HG03175 (cell line): ENCODE measurements around the gene C6orf120.

Experiments
- ATAC-seq: cut with Tn5 transposase; IDR thresholded peaks from one replicate; pipeline ENCODE4 v1.9.1; 2021; ENCODE audit warnings: mild to moderate bottlenecking, moderate library complexity; ENCODE audit not compliant: unreplicated experiment

The C6orf120 gene

GRCh38 chr6:169701954-169702839 is at the start of gene C6orf120, which contains the start of gene WDR27:
TSS of gene C6orf120 (plus strand) at chr6:169702126. CDS start at chr6:169702460, 334 bp downstream.
TSS of gene WDR27 (minus strand) at chr6:169702029. CDS start at chr6:169689005, 13,024 bp downstream.
- ATAC-seq: peak; percentile 95

DNA sequence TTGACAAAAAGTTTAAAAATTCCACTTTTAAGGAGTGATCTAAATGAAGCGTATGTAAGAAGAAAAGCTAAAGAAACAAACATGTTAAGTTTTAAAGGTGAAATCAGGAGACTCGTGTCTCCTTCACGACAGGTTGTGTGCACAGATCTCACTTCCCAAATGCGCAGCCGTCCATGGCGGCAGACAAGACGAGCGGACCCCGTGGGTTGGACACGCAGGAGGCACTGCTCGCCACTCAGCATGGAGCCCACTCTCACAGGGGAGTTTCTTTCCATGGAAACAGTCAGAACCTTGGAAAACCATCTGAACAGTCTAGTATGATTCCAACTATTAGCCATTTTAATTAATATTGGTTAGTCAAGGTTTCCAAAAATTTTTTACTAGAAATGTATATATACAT is 49.0 kb upstream of the C6orf120 start:
- ATAC-seq: no peak

DNA sequence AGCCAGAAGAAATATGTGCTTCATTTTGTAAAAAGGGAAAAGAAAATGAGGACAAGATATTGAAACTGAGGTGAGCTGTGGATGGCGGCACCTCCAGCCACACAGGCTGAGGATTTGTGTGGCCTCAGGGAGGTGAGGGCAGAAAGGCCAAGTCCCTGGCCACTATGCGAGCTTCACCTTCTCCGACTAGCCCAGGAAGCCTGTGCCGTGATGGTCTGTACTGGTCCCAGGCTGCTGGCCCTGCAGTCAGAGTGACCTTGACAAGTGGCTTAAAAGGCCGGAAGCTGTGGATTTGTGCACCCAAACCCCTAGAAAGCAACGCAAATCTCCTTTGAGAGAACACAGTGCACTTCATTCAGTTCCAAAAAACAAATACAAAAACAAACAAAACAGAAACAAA is 48.2 kb upstream of the C6orf120 start:
- no peak for ATAC-seq

GRCh38 chr6:169654598-169655391 is 47.1 kb upstream of the C6orf120 start:
- peak; percentile 90 for ATAC-seq

- no peak for ATAC-seq
These were observed 45.2 kb upstream of the C6orf120 start for GRCh38 chr6:169656546-169657283.

GRCh38 chr6:169657284-169657610 is 44.7 kb upstream of the C6orf120 start:
- no peak for ATAC-seq

DNA sequence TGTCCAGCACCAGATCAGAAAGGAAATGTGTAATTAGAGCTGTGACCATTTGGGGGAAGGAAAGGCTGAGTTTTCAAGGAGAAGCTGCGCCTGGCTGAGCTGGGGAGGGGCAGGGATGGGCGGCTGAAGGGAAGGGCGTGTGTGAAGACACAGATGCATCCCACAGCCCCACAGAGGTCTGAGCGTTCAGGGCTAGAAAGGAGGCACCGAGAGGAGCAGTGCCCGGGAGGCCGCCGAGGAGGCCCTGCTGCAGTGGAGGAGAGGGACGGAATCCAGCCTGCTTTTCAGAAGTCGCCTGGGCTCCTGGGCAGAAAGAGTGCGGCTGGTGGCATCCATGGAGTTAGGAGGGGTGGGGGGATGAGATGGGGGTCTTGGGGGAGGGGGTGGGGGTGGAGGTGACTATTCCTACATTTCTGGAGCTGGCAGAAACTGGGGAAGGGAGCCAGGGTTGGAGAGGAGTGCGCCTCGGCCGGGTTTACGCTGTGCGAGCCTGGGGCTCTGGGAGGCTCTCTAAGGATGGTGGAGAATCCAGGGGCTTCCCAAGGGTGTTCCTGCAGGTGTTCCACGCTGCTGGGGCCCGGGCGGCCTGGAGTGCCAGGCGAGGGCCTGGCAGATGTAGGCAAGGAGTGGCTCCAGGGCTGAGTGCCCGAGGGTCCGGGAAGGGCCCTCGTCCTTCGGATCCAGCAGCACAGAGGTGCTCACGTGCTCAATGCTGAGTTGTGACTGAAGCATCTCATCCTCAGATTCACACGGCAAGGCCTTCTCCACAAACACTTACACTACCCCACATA is 41.9 kb upstream of the C6orf120 start:
- no peak for ATAC-seq

DNA sequence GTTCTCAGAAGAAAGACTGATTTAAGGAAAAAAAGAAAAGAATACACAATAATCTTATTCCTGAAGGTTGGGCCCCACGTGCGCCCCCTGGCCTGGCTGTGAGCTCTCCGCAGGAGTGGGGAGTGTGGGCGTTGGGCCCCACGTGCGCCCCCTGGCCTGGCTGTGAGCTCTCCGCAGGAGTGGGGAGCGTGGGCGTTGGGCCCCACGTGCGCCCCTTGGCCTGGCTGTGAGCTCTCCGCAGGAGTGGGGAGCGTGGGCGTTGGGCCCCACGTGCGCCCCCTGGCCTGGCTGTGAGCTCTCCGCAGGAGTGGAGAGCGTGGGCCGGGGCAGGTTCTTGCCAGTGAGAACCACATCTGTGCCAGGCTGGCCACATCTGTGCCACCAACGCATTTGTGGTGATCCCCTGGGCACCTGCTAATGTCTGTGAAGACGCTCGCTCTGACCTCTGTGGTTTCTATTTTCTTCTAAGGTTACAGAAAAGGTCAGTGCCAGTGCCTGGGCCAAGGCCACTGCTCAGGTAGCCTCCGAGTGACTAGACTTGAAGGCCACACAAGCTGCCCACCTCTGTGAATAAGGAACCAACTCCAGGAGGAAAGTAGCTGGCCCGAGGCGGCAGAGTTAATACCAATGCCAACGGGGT is 41.1 kb upstream of the C6orf120 start:
- ATAC-seq: no peak

GRCh38 chr6:169661391-169661756 is 40.6 kb upstream of the C6orf120 start:
- no peak for ATAC-seq

DNA sequence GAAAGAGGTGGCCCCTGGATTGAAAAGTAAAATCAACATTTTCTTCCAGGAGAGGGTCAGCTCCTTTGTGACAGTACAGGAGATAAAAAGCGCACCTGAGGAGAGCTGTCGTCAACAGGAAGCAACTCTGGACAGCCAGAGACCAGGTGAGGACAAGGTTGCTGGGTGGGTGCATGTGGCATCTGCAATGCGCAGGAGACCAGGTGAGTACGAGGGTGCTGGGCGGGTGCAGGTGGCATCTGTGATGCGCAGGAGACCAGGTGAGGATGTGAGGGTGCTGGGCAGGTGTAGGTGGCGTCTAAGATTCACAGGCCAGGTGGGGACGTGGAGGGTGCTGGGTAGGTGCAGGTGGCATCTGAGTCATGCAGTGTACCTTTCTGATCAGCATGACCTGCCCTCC is 38.5 kb upstream of the C6orf120 start:
- ATAC-seq: no peak

DNA sequence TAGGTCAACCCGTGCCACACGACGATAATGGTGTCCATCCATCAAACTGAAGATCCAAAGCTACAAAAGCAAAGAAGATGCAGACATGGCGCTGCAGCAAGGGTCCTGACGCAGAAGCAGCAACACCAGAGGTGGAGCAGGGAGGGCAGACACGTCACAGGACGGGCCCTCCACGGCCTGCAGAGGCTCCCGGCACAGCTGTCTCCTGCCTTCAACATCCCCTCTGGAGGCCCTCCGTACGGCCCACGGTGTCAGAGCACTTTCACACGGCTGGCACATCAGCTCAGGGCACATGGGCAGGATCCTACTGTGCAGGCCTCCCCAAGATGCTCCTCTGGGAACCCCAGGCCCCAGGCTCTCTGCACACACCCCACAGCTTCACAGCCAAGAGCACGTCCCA is 37.7 kb upstream of the C6orf120 start:
- no peak for ATAC-seq

DNA sequence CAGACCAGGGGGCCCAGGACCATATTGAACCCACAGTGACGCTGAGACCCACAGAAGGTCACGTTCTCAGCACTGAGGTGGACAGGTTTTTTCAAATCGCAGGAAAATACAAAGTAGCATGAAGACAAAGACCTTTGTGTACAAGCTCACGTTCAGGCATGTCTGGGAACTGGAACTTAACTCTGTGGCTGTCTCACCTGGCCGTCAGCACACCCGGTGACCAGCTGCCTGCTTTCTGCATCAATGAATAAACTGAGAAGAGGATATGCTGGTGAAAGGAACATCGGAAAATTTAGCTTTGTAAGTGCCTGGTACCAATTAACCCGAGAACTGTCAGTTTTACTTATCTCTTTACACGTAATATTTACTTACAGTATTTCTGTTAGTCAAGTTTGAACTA is 36.6 kb upstream of the C6orf120 start:
- no peak for ATAC-seq

DNA sequence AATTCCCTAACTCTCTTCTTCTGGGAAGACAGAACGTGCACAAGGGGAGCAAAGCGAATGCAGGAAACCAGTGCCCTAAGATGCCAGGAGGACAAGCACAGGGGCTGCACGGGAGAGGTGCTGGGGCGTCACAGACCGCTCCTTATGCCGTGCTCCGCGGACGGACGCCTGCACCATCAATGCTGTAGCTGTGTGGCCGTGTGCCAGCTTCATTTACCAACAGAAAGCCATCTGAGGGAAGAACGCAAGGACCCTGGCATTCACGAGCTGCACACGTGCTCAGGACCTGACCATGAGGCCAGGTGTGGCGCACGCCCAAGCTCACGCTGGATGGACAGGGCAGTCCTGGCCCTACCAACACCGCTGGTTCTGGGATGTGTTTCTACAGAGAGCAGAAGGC is 35.5 kb upstream of the C6orf120 start:
- no peak for ATAC-seq

GRCh38 chr6:169667716-169668115 is 34.2 kb upstream of the C6orf120 start:
- ATAC-seq: no peak

DNA sequence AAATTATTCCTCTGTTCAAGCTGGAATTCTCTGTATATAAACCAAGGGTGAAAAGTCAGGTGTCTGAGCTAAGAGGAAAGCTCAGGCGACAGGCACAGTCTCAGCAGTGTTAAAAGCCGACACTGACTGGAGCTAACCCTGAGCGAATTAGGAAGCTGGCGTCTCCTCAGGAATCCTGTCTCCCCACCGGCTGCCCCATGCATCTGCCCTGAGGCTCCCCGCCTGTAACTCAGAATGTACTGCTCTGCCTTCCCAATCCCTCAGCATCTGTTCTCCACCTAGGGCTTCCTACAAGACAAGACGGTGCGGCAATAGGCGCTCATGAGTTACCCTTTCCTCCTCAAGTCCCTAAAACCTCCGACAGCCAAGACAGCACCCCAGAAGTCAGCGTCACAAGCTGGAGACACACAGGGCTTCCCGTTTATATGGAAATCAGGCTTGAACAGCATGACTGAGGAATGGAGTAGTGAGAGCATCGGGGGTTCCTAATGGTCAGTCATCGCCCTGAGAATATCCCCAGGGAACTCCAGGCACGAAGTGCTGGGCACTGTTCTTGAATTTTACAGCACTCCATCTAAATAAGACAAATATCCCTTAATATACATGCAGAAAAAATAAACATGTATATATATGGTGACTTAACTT is 33.6 kb upstream of the C6orf120 start:
- no peak for ATAC-seq

DNA sequence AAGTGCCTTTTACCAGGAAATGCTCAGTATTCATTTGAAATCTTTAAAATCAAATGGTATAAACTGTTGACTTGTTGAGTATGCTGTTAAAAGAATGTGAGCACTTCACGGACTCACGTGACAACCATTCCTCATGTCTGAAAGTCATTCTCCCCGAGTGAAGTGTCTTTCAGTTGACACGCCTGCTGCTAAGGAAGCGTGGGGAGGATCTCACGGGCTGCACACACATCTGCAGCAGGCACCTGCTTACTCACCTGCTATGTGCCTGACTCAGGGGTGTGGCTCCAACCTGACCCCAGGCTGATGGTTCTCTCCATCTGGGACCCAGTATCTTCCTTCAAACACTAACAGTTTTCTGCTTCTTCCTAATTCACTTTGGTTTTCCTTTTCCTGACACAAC is 32.8 kb upstream of the C6orf120 start:
- no peak for ATAC-seq

GRCh38 chr6:169669889-169670288 is 32.0 kb upstream of the C6orf120 start:
- ATAC-seq: no peak

GRCh38 chr6:169671563-169671962 is 30.4 kb upstream of the C6orf120 start:
- ATAC-seq: no peak

DNA sequence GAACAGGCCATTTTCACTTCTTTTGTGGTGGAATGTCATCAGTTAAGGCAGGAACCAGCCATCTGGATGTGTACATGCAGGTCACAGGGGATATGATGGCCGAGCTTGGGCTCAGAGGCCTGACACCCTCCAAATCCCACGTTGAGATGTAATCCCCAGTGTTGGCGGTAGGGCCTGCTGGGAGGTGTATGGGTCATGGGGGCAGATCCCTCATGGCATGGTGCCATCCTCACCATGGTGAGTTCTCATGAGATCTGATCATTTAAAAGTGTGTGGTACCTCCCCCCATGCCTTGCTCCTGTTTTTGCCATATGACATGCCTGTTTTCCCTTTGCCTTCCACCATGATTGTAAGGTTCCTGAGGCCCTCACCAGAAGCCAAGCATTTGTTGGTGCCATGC is 26.9 kb upstream of the C6orf120 start:
- ATAC-seq: no peak

- no peak for ATAC-seq
These were observed 24.8 kb upstream of the C6orf120 start for GRCh38 chr6:169677096-169677495.
